GM11168 (cell line): ENCODE data around the gene ELK4.

ENCODE experiments used
- in situ Hi-C: fragments of 300-500 bp; cut with MboI; formaldehyde crosslinking; loops from one replicate; pipeline ENCODE4 v1.12.0; 2022; ENCODE audit warnings: low sequenced_read_pairs; ENCODE audit not compliant: unreplicated experiment

The ELK4 gene

DNA sequence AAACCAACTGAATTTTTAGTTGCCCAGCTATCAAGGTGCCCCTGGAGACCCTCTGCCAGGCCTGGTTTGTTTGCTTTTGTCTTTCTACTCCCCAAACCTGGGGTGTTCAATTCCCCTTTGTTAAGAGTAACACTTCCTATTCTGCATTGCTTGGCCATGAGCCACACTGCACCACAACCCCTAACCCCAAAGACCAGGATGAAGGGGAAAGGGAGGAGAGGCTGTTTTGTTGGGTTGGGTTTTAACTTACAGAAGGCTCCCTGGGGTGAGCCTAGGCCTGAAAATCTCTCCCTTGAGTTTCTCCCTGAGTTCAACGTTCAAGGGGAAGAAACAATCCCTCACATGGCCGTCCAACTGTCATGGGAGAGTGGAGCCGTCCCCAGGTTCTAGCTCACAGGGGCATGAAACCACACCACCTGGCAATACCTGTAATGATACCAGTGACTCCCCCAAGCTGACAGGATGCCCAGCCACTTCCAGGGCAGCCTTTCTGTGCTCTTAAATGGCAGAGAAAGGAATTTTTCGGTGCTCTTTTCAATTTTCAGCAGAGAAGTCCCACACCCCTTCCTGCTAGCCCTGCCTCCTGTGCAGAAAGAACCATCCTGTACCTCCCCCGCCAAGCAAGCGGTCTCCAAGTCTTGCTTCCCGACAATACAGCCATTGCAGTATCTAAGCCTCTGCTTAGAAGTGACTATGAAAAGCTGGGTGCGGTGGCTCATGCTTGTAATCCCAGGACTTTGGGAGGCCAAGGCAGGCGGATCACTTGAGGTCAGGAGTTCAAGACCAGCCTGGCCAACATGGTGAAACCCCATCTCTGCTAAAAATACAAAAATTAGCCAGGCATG is 33.6 kb upstream of the ELK4 start:
- in situ Hi-C loops = no loop called here

GRCh38 chr1:205664399-205665017 is 32.7 kb upstream of the ELK4 start:
- in situ Hi-C loops = no loop called here

DNA sequence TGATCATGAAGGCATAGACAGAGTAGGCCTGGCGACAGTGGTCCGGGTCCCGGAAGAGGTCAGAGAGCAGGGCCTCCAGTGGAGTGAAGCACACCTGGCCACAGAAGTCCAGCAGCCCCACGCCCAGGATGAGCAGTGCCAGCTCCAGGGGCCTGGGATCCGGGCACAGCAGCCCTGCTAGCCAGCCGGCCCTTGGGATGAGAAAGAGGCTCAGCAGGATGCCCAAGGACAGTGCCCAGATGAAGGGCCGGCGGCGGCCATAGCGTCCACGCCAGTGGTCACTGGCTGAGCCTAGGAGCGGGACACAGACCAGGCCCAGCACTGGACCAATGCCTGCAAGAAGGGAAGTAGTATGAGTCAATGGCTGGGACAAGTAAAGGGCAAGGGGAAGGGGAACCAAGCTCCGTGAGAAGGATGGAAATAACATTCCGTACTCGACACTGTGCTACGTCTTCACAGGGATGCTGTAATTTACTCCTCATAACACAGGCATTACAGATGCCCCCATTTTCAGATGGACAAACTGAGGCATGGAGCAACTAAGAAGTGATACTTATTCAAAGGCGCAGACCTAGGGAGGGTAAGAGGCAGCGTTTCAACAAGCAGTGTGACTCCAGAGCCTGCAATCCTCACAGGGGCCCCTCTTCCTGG is 31.6 kb upstream of the ELK4 start:
- in situ Hi-C loops = no loop called here

GRCh38 chr1:205662791-205663190 is 31.0 kb upstream of the ELK4 start:
- in situ Hi-C loops = no loop called here

DNA sequence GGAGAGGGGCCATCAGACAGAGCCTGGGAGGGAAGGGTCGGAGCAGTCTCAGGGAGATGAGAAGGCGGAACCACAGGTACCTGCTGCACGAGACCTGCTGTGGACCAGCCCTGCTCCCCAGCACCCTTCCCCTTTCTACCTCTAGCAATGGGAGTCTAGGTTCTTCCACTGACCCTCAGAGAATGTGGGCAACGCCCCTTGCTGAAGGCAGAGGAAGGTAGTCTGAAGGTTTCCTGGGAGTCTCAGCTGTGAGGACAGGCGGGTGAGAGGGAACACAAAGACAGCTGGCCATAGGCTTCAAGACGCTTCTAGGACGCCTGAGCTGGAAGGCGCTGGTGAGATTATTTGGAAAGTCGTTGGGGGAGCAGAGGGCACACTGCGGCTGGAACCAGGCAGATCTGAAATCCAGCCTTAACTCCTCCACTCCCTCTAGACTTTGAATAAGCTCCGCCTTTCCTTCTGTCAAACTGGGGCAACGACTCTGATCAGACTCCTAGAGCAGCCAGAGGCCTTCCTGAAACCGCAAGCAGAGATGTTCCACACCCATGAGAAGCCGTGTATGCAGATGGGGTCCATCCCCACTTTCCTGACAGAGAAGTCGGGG is 30.4 kb upstream of the ELK4 start:
- in situ Hi-C loops = no loop called here

DNA sequence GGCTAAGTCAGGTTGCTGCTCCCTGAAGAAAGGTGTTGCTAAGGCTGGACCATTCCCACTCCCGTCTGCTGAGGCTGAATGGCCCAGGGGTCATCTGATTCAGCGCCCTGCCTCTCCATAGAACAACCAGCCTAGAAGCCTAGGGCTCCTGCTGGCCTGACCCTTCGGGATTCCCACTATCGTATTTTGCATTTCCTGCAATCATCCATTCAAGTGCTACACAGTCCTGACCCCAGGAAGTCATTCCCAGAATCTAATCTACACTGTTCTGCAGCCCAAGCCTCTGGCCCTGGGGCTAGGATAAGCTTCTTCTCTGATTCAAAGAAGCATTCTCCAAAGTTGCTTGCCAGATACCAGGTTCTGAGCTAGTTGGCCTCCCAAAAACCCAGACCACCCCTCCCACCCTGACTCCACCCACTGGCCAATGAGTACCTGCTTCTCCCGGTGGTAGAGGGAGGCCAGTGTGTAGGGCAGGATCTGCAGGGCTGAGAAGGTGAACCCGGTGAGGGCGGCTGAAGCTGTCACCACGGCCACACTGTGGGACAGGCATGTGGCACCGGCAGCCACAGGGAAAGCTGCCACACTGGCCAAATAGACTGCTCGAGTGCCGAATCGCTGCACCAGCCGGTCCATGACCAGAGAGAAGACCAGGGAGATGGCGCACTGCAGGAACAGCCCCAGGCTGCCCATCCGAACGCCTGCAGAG is 29.8 kb upstream of the ELK4 start:
- in situ Hi-C loops = no loop called here

DNA sequence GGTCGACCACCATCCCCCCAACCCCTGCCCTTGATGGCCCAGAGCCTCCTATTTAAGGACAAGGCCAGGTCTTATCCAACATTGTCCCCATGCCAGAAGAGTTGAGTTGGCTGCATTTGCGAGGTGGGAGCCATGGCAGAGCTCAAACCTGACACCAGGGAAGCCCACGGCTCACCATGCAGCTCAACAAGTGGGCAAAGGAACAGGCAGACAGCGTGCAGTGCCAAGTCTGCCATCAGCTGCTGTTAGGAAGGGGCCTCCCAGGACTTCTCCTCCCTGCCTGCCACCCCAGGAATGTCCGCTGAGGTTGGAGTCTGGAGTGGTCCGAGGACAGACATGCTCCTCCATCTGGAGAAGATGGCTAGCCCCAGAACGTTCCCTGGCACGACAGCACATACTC is 28.6 kb upstream of the ELK4 start:
- in situ Hi-C loops = no loop called here

DNA sequence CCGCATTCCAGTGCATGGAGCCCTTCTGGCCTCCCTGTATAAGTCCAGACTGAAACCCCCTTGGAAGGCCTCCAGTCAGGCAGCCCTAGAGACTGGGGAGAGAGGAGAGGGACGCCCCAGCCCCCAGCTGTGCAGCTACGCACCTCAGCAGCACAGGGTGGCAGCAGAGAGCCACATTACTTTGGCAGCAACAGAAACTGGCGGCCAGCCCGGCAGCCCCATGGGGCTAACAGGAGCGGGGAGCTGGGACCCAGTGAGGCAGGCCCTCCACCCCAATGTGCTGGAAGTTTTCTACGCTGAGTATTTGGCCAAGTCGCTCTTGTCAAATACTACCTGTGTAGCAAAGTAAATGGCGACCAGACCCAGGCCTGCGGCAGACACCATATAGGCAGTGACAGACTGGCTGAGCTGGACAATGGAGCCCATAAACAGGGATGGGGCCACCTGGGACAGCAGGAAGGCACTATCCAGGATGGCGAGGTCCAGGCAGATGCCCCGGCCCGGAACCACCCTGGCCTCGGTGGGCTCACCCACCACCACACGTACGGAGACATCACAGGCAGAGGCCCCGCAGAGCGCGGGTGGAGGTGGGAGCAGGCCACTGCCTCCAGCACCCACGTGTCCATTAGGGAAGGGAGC is 27.3 kb upstream of the ELK4 start:
- in situ Hi-C loops = loop anchor here (5.0 kb wide), 1 partner anchor 53 kb away; no protein-coding TSS in a partner anchor

GRCh38 chr1:205656236-205656635 is 24.4 kb upstream of the ELK4 start:
- in situ Hi-C loops = loop anchor here (5.0 kb wide), 1 partner anchor 56 kb away; no protein-coding TSS in a partner anchor

- in situ Hi-C loops = loop anchor here (5.0 kb wide), 1 partner anchor 126 kb away; no protein-coding TSS in a partner anchor
Measured at GRCh38 chr1:205652984-205653383, 21.2 kb upstream of the ELK4 start.

DNA sequence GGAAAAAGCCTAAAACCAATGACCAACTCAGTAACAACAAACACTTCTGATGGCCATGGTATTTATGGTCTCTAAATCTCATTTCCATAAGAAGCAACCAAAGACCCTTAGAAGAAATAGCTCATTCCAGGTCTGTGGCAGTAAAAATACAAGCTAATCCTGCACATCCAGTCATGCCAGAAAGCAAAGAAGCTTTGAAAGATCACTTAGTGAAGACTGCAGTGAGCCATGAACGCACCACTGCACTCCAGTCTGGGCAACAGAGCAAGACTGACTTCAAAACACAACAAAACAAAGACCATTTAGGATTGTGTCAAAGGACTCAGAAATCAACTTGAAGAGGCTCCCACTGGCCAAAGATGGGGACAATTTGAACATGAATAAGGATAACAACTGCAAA is 18.4 kb upstream of the ELK4 start:
- in situ Hi-C loops = loop anchor here (5.0 kb wide), 1 partner anchor 123 kb away; no protein-coding TSS in a partner anchor

- in situ Hi-C loops = no loop called here
Measured at GRCh38 chr1:205645519-205645918, 13.7 kb upstream of the ELK4 start.

DNA sequence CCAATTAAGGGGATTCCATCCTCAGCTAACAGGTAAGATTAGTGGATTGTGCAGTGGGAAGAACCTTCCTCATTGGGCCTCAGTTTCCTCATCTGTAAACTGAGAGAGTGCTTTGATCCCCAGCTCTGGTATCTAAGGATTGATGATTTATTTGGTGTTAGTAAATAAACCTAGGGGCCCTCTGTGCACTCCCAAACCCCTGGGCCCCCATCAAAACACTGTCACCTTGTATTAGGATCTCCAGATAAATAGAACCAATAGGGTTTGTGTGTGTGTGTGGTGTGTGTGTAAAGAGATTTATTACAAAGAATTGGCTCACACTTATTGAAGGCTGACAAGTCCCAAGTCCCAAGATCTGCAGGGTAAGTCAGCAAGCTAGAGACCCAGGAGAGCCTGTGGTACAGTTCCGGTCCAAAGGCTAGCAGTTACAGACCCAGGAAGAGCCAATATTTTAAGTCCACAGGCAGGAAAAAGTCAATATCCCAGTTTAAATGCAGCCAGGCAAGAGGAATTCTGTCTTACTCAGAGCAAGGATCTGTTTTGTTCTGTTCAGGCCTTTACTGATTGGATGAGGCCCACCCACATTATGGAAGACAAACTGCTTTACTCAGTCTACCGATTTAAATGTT is 11.0 kb upstream of the ELK4 start:
- in situ Hi-C loops = no loop called here

DNA sequence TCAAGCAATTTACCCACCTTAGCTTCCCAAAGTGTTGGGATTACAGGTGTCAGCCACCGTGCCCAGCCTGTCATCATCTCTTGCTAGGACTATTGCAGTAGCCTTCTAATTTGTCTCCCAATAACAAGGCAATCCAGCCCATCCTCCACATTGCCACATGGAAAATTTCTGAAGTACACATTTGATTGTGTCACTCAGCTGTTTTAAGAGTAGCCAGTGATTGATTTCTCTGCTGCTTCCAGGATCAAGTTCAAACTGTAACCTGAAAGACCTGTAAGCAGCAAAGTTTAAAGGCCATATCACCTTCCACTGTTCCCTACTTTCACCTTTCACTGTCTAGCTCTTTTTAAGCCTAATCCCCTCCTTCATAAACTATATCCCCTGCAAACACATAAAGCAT is 7.8 kb upstream of the ELK4 start:
- in situ Hi-C loops = loop anchor here (5.0 kb wide), 1 partner anchor 57 kb away; no protein-coding TSS in a partner anchor

DNA sequence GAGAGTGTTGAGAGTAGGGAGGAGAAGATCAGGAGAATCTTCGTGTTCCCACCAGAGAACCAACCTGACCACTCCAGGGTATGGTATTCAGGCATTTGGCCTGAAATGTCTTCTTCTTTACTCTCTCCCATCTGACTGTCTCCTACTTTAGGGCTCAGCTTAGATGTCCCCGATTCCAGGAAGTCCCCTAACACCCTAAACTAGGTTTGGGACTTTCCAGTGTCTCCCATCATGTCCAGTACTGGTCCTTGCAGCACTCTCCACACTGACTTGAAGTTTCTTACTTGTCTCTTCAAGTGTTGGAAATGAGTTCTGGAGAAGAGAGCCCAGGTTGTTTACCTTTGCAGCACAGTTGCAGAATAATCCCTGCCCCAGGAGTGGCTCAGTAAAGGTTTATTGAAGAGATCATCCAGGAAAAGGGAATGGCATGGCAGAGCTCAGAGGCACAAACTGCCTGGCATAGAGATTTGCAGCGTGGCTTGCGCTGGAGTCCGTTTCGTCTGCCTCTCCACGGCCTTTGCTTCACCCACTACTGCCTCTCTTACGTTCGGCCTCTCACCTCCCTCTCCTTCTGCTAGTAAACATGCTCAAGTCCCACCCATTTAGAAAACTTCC is 6.2 kb upstream of the ELK4 start:
- in situ Hi-C loops = loop anchor here (5.0 kb wide), 1 partner anchor 56 kb away; no protein-coding TSS in a partner anchor

GRCh38 chr1:205636732-205637131 is 4.9 kb upstream of the ELK4 start:
- in situ Hi-C loops = loop anchor here (5.0 kb wide), 1 partner anchor 54 kb away; no protein-coding TSS in a partner anchor

DNA sequence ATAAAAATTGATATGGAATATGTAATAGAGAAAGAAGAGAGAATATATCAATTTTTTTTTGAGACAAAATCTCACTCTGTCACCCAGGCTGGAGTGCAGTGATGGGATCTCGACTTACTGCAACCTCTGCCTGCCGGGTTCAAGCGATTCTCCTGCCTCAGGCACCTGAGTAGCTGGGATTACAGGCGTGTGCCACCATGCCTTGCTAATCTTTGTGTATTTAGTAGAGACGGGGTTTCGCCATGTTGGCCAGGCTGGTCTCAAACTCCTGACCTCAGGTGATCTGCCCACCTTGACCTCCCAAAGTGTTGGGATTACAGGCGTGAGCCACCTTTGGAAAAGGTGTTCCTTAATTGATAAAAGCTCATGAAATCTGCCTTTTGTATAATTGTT is 4.3 kb upstream of the ELK4 start:
- in situ Hi-C loops = loop anchor here (5.0 kb wide), 1 partner anchor 54 kb away; no protein-coding TSS in a partner anchor

DNA sequence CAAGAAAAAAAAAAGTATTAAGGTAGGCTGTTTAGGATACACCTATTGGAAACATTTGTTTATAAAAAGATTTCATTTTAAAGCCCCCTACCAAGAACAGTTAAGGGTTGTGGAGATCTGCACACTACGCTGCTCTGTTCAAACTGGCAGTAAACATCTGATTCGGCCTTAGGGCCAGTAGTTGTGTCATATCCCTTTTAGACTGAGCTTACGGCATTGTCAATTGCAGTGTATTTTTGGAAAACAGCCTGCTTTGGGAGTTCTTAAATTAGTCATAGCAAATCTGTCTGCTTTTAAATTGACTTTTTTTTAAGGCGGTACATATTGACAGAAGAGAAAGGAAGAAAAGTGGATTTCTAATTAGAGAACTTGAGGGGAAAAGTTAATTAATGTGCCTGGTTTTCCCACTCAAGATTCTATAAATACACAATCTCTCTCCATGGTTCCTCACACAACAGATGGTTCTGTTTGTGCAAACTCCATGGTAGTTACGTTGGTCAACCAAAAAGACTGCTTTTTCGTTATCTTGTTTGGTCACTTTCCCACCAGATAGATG is 1.7 kb upstream of the ELK4 start:
- in situ Hi-C loops = no loop called here
